Effector CD4-positive, alpha-beta T cell (primary cell): ENCODE data around the gene TPPP3.
"Not testable (repeated sequence)": the region's sequence is repeated elsewhere in the genome, so short reads cannot be mapped to it uniquely, and the experiment has no call there.

Experiments
- DNase-seq: peaks from one replicate; pipeline ENCODE4 v3.0.0-alpha.2; 2020

The TPPP3 gene

GRCh38 chr16:67425580-67425979, 32.3 kb upstream of the TPPP3 start:
- DNase-seq, result no peak

DNA sequence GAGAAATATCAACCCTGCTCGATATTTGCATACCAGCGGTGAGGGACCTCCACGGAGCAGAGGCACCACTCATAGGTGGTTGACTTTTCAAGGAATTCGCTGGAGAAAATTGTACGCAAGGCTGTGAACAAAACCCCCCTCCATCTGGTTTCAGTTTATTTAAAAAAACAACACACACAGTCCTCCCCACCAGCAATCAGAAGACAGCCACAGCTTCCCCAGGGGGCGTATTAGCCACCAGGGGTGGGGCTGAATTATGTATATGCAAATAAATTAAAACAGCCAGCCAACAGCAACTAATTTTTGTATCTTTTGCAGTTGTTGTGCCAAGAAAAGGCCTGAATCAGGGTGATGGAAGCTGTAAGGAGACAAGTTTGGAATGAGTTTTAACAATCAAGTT, 31.8 kb upstream of the TPPP3 start:
- DNase-seq, result no peak

DNA sequence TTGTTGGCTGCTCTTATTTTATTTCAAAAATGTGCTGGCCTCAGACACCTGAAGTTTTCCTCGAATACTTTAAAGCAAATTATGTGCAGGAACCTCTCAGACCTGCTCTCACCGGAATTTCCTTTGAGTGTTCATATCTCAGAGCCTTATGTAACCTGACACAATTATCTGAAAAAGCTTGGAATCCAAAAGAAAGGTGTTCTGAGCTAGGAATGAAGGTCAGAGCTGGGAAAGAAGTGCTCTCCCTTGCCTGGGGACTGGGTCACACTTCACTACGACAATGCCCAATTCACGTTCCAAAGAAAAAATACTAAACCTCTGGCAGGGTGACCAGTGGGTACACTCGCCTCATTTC, 30.9 kb upstream of the TPPP3 start:
- no peak for DNase-seq

GRCh38 chr16:67423611-67424260, 30.4 kb upstream of the TPPP3 start:
- DNase-seq, result no peak

GRCh38 chr16:67423015-67423414, 29.7 kb upstream of the TPPP3 start:
- DNase-seq, result no peak

DNA sequence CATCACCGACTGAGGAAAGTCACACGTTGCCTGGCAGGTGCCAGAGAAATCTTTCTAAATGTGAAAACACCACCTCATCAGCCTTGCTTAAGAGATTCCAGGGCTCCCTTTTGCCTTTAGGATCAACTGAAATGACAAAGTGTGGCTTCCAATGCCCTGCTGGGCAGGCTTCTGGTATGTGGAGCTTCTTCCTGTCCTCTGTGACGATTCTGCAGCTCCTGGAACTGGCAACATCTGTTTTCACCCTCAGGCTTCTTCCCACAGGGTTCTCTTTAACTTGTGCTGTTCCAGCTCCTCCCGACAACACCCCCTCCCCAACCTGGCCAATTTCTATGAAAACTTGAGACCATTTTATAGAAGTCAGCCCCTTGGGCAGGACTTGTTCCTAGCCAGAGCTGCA, 27.7 kb upstream of the TPPP3 start:
- DNase-seq, result no peak

DNA sequence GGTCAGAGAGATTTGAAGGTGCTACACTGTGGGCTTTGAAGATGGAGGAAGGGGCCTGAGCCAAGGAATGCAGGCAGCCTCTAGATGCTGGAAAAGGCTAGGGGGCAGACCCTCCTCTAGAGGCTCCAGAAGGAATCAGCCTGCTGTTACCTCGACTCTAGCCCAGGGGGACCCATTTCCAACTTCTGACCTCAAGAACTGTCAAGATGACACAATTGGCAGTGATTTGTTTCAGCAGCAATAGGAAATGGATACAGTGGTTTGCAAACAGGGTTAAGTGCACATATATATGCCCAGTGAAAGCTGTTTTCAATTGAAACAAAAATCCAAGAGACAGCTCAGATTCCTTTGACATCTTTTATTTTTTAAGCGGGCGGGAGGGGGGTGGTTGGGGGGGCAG, 26.6 kb upstream of the TPPP3 start:
- DNase-seq, result no peak

- no peak for DNase-seq
Measured at GRCh38 chr16:67419502-67419901, 26.2 kb upstream of the TPPP3 start.

DNA sequence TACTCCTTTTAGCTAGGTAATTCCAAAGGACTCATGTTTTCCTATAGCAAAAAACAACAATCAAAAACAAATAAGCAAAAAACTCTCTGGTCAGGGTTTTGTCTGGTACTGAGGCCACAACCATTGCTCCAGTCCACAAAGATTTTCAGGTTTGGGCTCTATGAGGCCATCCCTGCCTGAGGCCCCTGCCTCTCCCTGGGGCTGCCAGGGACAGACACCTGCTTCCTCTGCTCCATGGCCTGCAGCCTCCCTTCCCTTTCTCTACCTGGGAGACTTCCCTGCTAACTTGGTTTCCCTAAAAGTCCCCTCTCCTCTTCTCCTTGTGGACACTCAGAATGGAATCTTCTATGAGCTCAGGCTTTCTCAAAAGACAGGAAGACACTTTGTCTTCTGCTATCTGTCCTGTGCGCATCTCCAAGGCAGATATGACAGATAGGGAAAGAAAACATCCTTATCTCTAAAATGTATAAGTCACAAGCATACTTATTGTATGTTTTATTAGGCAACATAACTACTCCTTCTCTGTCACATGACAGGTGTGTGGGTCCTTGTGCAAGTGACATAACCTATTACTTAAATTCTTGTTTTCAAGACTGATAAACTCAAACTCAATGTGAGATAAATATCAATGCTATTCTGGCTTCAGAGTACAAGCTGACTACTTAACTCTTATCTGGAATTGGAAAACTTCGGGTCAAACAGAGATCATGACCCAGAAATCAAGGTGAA, 24.2 kb upstream of the TPPP3 start:
- DNase-seq, result no peak

GRCh38 chr16:67415872-67416793, 22.8 kb upstream of the TPPP3 start, which contains the start of gene ZDHHC1:
Gene ZDHHC1, minus strand, starts transcription at chr16:67416477. Its CDS starts 8,702 bp downstream, at chr16:67407775.
- DNase-seq, result no peak

GRCh38 chr16:67415421-67415820, 22.1 kb upstream of the TPPP3 start:
- DNase-seq, result not testable (repeated sequence)

DNA sequence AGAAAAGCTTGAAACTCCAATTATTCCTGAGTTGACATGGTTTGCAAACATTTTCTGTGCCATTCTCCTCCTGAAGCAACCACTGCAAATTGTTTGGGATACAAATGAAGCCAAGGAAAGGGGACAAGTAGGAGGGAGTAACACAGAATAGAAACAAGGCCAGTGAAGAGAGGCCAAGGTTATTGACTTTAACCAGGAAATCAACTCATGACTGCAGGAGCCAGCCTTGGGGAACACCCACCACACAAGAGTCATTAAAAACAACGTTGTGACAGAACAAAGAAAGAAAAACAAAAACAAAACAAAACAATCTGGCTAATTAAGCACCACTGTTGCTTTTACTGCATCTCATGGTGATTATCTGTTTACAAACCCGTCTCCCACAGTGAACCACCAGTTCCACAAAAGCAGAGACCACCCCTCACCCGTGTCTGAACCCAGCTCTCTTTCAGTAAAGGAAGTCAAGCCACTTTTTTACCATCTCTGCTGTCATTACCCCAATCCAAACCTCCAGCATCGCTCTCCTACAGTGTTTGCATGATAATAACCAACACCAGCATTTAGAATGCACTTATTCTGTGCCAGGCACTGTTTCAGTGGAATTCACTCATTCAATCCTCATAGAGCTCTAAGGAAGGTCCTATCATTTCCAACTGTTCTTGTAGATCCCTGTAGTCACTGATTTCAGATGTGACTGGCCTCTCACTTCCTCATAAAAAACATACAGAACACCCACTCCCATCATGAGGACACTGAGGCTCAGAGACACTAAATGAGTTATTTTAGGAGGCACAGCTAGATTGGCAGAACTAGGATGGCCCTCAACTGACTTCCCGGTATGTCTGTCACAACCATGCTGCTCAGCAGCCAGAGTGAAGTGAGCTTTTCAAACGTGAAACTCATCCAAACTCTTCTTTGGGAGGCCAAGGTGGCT, 20.9 kb upstream of the TPPP3 start:
- DNase-seq, result no peak

DNA sequence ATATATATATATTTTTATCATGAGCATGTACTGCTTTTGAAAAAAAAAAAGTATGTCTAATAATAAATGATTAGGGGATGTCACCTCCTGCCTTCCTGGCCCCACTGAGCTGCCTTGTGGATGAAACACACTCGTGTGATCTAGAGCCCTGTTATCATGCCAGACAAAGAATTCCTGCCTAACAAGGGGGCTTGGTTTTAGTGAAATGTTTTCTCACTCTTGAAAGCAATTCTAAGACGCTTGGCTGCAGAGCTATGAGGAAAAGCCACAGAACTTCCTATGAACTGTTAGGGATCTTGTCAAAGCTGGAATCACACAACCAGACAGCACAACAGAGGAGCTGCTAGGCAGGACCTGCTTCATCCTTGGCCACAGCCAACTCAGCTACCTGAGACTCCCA, 19.0 kb upstream of the TPPP3 start:
- DNase-seq, result no peak

GRCh38 chr16:67411339-67411738, 18.0 kb upstream of the TPPP3 start:
- DNase-seq, result no peak

DNA sequence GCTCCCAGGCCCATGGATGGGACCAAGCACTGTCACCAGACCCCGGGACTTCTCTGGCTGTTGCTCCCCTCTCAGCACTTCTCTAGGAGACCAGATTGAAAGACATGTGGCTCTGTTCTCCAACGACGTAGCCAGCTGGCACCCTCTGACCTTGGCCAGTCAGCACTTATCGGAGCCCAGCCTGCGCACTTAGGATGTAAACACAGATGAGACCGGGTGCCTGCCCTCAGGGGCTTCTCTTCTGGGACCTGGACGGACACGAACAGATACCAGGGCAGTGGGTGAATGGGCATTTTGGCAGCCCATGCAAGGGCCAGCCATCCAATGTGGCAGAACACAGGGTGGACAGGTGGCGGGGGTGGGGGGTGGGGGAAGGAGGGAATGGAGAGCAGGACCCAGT, 16.3 kb upstream of the TPPP3 start:
- no peak for DNase-seq

DNA sequence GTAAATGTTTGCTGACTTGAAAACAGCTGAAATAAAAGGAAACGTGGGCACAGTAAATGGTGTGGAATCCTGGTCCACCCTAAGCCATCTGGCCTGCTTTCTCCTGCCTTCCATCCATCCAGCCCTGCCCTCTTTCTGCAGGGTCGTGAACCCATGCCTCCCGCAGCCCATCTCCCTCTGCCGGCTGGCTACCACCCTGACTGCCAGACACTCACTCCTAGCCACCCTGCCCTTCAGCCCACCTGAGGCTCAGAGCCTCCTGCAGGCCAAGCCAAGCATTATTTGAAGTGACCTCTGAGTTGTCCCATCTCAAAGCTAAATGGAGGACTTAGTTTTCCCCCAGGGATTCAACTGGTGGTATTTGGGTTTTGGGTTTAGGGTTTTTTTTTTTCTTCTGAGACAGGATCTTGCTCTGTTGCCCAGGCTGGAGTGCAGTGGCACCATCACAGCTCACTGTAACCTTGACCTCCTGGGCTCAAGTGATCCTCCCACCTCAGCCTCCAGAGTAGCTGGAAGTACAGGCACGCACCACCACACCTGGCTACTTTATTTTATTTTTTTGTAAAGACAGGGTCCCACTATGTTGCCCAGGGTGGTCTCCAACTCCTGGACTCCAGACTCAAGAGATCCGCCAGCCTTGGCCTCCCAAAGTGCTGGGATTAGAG, 14.6 kb upstream of the TPPP3 start:
- no peak for DNase-seq

DNA sequence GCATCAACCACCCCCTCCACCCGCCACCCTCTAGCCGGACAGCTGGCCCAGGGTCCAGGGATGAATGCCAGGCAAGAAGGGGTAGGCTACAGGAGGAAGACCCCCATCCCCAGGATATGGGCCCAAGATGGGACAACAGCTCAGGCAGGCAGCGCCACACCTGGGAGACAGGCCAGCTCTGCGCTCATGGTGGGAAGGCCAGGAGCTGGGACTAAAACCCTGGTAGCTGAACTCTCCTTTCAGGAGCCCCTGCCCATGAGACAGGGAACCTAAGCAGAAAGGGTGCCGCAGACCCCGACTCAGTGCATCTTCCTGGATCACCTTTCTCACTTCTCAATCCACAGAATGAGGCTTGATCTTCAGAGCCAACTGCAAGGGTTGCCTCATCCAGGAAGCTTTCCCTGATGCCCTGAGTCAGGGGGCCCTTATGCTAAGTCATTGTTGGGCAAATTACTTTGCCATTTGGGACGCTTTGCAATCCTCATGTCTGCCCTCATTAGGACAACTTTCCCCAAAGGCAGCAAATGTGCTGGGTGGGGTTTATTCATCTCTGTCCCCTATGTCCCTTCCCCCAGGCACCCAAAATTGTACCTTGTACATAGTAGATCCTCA, 14.0 kb upstream of the TPPP3 start:
- DNase-seq, result no peak

DNA sequence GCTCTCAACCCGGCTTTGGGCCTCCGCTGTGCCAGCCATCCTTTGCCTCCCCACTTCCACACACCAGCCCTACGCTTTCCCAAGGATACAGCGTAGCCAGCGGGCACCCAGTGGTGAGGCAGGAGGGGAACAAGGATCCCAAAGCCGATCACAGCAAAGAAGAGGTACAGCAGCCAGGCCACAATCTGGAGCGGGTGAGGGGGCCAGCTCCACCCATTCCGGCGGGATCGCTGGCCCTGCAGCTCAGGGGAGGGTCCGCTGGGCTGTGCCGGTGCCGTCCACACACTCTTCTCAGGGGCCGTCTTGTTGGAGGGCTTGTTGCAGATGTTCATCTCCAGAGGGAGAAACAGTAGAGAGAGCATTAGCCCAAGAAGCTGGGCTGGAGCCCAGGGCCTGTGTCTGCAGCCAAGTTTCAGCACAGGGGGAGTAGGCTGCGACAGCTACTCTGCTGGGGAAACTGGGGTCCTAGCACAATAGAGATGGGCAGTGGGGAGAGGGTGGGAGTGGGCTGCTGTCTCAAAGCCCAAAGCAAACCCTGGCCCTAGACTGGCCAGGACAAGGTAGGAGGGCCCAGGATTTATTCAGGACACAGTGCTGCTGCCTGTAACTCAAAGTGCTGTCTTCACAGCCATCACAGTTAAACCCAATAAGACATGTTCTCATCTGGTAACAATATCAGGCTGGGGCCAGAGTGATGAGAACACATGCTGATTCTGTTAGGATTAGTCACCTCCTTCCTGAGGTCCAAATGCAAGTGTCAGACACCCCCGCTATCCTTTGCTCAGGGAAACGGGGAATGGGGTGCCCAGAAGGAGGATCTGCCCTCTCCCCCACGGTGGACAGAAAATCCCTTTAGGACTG, 13.0 kb upstream of the TPPP3 start:
- no peak for DNase-seq

GRCh38 chr16:67405336-67405735, 12.0 kb upstream of the TPPP3 start:
- no peak for DNase-seq

- DNase-seq, result no peak
Measured at GRCh38 chr16:67404740-67405226, 11.5 kb upstream of the TPPP3 start.
